DND-41 (cell line): ENCODE measurements around the gene PRPS1.

Experiments used
- CTCF ChIP-seq: IDR thresholded peaks from 2 replicates; pipeline ENCODE4 v1.5.1; 2012; ENCODE audit warnings: borderline replicate concordance, low read length, moderate library complexity, mild to moderate bottlenecking; ENCODE audit not compliant: poor library complexity, severe bottlenecking; ENCODE audit errors: extremely low read depth
- EZH2 ChIP-seq: IDR thresholded peaks from 3 replicates; pipeline ENCODE4 v1.6.1; 2012; ENCODE audit warnings: borderline replicate concordance, low read depth, mild to moderate bottlenecking, moderate library complexity, low read length, inconsistent platforms; ENCODE audit not compliant: severe bottlenecking

DNA sequence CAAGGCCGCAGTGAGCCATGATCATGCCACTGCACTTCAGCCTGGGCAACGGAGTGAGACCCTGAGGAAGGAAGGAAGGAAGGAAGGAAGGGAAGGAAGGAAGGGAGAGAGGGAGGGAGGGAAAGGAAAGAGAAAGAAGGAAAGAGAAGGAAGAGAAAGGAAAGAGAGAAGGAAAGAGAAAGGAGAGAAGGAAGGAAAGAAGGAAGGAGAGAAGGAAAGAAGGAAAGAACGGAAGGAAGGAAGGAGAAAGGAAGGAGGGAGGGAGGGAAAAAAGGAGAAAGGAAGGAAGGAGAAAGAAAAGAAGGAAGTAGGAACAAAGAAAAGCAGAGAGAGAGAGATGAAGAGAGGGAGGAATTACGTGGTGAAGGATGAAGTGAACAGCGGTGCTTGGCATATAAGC, 30.4 kb downstream of the PRPS1 start:
- TF ChIP-seq CTCF (no peak), EZH2 (no peak)
